Caki2 (cell line): Measurements from ENCODE around the gene PUS3. TPM values are rescaled to one million over a fixed set of nuclear protein-coding genes. Genes with fewer than 3 reads are reported as not detected.

Experiments used
- DNase-seq: peaks from one replicate; pipeline ENCODE4 v3.0.0-alpha.2; 2015; ENCODE audit warnings: low read depth
- in situ Hi-C: cut with HindIII; loops from 2 replicates; pipeline ENCODE4 v1.10.0; 2016; ENCODE audit warnings: low sequenced_read_pairs, low pct_unique_long_range_greater_than_20kb, mixed read lengths
- total RNA-seq: library from RNA; depleted of rRNA; stranded (reverse); fragments of >200 nt; shearing (Covaris generic); gene quantifications from 2 replicates; pipeline ENCODE4 v1.2.3, GENCODE V29; 2014; ENCODE audit warnings: low replicate concordance; rRNA removed

PUS3 gene, protein sequence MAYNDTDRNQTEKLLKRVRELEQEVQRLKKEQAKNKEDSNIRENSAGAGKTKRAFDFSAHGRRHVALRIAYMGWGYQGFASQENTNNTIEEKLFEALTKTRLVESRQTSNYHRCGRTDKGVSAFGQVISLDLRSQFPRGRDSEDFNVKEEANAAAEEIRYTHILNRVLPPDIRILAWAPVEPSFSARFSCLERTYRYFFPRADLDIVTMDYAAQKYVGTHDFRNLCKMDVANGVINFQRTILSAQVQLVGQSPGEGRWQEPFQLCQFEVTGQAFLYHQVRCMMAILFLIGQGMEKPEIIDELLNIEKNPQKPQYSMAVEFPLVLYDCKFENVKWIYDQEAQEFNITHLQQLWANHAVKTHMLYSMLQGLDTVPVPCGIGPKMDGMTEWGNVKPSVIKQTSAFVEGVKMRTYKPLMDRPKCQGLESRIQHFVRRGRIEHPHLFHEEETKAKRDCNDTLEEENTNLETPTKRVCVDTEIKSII
- 1.5 and 7.1 TPM in 2 replicates for total RNA-seq

GRCh38 chr11:125902927-125903710, at the start of gene PUS3:
Gene PUS3 (minus strand): TSS chr11:125903206. CDS start chr11:125896284, 6,922 bp downstream.
- in situ Hi-C loops: no loop called here
- peak; percentile 41 for DNase-seq

DNA sequence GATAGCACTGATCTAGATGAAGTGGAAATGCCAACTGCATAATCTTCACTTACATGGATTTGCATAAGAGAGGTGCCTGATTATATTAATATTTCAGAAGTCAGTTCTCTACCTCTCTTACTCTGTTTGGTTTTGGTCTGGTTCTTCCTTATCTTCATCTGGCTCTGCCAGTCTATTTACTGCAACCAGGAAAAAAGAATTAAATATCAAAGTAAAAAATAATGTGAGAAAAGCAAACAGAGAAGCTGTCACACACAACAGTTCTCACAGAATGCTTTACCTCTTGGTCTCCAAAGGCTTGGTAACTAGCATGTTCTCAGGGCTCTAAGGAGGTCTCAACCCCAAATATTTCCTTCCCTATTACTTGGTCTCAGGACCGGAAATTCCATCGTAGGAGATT, 49.6 kb upstream of the PUS3 start:
- in situ Hi-C loops: no loop called here
- no peak for DNase-seq

GRCh38 chr11:125951731-125952130, 48.7 kb upstream of the PUS3 start:
- in situ Hi-C loops: no loop called here

GRCh38 chr11:125950696-125951651, 48.0 kb upstream of the PUS3 start:
- DNase-seq: no peak
- in situ Hi-C loops: no loop called here

More at GRCh38 chr11:125951731-125952130, 48.7 kb upstream of the PUS3 start:
- DNase-seq: no peak

DNA sequence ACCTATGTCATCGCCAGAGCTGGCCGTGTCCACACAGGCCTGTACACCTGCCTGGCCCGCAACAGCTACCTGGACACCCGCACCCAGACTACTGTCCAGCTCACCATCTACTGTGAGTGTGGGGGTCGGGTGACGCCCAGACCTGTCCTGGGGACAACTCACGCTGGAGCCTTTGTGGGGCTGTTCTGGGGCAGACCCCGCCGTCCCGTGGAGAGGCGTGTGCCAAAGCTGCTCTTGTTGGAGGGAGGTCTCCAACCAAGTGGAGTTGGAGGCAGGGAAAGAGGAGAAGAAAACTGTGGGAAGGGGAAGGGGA, 47.1 kb upstream of the PUS3 start:
- DNase-seq: no peak
- in situ Hi-C loops: no loop called here

DNA sequence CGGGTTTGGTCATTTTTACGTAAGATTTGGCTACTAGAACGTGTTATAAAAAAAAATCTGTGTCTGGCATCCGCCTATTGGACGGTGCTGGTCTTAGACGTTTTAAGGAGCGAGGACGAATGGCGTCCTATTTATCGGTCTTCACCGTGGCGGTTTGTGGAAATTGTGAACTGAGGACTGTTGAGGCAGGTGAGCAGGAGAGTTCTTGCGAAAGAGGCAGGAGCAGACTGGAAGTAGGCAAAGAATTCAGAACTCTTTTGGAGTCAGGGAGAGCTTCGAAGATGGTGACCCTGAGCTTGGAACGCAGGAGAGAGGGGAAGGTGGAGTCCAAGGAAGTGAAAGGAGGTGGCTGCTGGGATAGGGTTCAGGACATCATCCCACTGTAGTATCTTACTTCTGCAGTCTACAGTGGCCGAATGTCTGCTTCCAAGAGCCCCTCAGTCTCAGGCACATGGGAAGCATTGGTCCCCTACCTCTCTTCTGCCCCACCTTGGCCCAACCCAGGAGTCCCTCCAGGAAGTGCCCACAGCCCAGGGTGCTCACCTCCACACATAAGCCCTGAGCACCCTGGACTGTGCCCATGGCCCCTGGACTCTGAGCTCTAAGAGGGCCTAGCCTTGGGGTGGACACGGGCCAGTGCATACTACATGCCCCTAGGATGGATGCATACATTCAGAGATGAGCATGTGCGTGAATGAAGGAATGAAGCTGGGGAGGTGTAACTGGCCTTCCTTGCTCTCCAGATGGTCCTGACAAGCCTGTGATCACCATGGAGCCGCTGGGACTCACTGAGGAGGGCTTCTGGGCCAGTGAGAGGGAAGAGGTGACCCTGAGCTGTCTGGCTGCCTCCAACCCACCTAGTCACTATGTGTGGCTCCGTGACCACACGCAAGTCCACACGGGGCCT, 46.5 kb upstream of the PUS3 start:
- in situ Hi-C loops: no loop called here
- DNase-seq: no peak

GRCh38 chr11:125948278-125949051, 45.5 kb upstream of the PUS3 start:
- in situ Hi-C loops: no loop called here
- DNase-seq: no peak

DNA sequence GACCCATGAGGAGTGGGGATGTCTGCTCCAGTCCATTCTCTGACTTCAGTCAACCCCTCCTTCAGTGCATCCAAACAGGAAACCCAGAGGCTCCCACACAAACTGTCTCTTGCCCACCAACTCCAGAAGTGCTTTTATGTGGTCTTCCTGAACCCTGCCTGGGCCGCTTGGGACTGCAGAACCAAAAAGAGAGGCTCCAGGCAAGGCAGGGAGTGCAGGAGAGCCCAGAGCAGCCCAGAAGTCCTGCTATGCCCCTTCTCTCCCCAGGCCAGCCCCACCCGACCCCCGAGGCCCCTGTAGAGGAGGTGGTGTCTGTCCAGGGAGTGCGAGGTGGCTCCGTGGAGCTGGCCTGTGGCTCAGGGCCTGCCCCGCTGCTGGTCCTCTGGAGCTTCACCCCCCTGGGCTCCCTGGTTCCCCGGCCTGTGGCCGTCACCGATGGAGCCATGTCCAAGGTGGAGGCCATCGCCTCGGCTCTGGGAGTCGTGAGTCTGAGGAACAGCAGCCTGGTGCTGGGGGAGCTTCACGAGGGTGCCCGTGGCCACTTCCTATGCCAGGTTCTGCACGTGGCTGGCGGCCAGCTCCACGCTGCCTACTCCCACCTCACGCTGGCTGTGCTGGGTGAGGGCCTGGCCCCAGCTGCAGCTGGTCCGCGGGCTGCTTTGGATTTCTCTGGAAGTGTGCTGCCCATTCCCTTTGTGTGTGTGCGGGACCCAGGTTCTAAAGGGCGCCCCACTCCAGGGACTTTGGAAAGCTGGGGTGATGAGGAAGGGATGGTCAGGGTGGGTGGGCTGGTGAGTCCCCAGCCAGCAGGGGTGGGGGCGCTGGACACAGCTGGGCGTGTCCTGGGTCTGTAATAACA, 44.6 kb upstream of the PUS3 start:
- in situ Hi-C loops: no loop called here
- no peak for DNase-seq

DNA sequence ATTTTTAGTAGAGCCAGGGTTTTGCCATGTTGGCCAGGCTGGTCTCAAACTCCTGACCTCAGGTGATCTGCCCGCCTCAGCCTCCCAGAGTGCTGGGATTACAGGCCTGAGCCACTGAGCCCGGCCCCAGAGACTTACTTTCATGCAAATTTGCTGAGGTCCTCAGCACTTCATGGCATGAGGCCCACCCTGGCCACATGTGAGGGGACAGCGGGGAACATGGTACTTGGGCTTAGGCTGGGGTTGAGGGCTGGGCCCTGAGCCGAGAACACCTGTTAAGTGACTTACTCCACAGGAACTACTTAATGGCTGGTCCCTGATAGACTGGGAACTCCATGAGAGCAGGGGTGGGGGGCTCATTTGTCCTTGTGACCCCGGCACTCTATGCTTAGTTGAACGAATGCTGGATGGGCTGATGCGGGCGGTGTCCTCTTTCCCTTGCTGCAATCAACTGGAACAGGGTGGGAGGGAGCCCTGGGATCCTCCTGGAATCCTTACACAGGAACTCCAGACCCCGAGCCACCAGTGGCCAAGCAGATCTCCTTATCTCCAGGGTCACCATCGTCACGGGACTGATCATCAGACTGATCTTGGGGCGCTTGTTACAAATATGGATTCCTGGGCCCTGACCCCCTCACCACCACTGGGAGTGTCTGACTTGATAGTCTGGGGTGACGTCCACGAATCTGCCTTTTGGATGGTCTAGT, 43.9 kb upstream of the PUS3 start:
- DNase-seq: no peak
- in situ Hi-C loops: no loop called here

GRCh38 chr11:125945797-125946520, 43.0 kb upstream of the PUS3 start, which contains the start of gene VSIG10L2:
Gene VSIG10L2 (plus strand): TSS chr11:125946044. CDS start chr11:125946056, 12 bp downstream.
- in situ Hi-C loops: no loop called here
- DNase-seq: peak; percentile 13

DNA sequence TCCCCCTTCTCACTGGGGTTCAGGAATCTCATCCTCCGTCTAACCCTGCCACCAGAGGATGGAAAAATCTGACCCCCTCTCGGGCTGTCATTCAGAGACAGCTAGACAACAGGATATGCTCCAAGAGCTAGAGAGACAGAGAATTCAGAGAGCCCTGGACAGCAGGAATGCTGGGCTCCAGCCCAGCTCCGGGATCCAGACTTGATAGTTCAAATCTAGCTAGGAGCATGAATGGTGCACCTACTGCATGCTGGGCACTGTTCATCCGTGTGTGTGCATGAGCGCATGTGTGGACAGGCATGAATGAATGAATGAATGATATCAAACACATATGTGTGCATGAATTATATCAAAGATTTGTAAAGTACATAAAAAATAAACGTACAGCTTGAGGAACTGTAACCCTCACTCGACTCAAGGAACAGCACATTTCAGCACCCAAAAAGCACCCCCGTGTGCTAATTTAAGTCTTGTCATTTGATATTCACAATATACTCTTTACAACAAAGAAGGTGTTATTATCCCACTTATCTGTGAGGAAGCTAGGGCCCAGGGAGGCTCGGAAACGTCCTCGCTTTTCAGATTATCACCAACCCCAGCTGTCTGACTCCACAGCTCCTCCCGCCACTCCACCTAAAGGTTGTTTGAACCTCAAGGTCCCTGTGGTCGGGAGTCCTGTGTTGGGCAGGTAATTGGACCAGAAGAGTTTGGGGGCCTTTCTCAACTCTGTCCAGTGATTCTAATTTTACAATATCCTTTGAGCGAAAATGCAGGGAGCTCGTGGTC, 42.2 kb upstream of the PUS3 start:
- DNase-seq: no peak
- in situ Hi-C loops: no loop called here

DNA sequence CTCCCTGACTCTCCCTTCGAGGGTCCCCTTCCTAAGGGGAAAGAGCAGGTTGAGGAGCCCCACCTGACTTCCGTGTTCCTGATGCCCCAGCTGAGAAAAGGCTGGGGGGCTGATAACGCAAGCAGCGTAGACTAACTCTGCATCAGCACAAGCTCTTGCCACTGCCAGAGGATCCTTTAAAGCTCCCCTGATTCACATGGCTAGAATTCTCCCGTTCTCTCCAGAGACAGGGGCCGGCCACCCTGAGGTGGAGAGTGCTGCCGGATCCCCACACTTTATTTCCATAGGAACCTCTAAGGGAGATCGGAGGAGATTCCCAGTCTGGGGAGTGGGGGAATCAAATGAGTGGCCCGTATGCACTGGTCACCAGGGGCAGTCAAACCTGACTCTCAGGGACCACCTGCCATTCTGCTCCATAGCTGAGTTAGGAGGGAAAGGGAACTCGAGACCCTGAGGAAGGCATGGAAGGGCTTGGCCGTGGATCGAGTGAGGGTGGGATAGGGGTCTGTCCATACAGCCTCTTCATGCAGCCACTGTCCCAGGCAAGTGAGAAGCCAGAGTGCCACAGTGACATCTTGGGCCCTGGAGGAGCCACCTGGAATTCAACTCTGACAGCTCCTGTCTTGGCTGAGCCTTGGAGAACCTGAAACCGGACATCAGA, 41.5 kb upstream of the PUS3 start:
- in situ Hi-C loops: no loop called here
- no peak for DNase-seq

DNA sequence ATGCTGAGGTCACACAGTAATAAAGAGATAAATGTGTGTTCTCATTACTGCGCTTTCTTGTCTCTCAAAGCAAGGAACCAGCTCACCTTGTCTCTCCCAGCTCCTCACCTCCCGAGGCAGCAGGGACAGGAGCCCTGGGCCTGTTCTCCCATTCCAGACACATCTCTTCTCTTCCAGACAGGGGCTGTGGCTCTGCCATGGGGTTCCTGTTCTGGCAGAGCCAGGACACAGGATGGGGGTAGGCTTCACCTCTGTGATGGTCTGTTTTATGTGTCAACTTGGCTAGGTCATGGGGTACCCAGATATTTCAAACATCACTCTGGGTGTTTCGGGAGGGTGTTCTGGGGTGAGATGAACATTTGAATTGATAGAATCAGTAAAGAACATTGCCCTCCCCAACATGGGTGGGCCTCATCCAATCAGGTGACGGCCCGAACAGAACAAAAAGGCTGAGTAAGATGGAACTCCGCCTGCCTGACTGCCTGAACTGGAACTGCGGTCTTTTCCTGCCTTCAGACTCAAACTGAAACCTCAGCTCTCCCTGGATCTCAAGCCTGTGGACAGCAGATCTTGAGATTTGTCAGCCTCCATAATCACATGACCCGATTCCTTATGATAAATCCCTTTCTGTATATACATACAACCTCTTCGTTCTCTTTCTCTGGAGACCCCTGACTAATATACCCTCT, 40.8 kb upstream of the PUS3 start:
- in situ Hi-C loops: no loop called here
- no peak for DNase-seq
